GM21576 (cell line): ENCODE data around the gene HINT2.

ENCODE experiments used
- ATAC-seq: cut with Tn5 transposase; IDR thresholded peaks from one replicate; pipeline ENCODE4 v1.9.1; 2021; ENCODE audit warnings: mild to moderate bottlenecking, moderate library complexity; ENCODE audit not compliant: unreplicated experiment

Gene HINT2

DNA sequence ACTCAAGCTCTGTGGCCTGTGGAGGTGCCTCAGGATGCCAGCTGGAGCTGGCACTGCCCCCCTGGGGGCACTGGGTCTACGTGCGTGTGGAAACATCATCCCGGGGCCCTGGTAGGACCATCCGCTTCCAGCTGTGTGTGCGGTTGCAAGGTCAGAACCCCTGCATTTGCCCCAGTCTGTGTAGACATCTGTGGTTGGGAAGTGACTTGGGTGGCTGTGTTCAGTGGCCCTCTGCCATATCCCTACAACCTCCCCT, 26.7 kb upstream of the HINT2 start:
- no peak for ATAC-seq

- ATAC-seq, result no peak
Observed at GRCh38 chr9:35840881-35841644, 26.2 kb upstream of the HINT2 start.

GRCh38 chr9:35839926-35840325, 25.1 kb upstream of the HINT2 start:
- no peak for ATAC-seq

GRCh38 chr9:35836595-35836994, 21.8 kb upstream of the HINT2 start:
- ATAC-seq, result no peak

GRCh38 chr9:35835766-35836165, 20.9 kb upstream of the HINT2 start:
- no peak for ATAC-seq

GRCh38 chr9:35835216-35835632, 20.4 kb upstream of the HINT2 start:
- no peak for ATAC-seq

DNA sequence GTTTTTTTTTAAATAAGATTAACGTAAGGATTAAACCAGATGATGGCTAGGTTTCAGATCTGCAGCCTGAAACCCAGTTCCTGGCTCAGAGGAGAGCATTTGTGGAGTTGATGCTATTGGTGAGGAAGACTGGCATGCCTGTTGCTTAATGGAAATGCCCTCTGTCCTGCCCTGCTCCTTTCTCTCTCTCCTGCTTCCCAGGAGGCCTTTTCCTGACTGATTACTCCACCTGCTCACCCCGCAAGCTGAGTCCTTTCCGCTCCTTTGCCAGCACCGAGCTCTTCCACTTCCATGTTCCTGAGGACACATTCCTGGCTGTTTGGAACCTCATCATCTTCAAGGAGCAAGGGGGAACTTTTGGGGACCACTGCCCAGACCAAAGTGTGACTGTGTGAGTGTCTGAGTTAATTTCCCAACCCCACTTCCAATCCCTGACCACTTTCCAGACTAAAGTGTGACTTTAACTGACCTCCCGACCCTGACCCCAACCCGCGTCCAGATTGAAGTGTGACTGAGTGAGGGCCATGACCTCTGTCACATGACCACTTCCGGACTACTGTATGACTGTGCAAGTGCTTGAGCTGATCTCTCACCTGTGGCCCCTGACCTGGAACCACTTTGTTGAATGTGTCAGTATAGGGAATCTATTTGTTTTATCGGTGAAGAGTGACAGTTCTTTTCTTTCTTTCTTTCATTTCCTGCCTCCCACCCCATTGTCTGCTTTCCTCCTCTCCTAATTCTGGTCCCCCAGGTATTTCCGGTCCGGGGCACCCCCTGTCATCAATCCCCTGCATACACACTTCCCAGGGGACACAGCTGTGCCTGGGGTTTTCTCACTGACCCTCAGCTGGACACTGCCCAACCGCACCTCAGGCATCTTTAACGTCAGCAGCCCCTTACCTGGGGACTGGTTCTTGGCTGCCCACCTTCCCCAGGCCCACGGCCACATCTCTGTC, 19.7 kb upstream of the HINT2 start:
- no peak for ATAC-seq

DNA sequence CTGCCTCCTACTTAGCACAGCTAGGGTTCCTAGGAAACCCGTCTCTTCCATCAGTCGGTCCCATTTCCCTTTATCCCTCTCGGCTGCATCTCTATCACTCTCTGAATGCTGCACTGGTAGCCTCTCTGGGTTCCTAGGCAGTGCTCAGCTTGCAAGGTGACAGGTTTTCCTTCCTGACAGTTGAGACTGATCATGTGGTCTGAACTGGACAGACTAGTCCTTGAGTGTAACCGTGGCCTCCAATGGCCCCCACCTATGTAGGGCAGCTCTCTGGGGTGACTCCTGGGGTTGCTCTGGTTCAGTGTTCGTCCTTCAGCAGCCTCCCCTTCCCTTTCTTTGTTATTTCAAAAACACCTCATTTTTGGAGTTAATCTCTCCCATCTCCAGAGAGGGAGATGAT, 18.0 kb upstream of the HINT2 start:
- ATAC-seq, result no peak

DNA sequence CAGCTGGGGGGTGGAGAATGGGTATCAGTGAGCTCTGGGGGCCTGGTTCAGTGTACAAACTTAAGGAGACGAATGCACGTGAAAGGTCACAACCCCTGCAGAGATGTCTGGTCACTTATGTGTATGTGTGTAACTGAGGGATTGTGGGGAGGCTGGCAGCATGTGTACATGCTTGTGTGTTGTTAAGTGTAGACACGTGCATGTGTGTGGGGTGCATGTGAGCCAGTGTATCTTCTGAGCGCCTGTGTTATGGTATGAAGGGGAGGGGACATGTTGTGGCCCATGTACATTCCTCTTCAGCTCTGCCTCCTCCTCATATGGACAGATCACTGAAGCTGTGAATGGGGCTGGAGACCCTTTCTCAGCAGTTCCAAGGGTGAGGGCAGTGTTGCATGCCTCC, 16.2 kb upstream of the HINT2 start:
- no peak for ATAC-seq

GRCh38 chr9:35829764-35830096, 14.9 kb upstream of the HINT2 start:
- ATAC-seq, result no peak

GRCh38 chr9:35829084-35829763, 14.4 kb upstream of the HINT2 start, which contains the start of gene TMEM8B:
Gene TMEM8B (plus strand): TSS chr9:35829228. CDS start chr9:35829448, 220 bp downstream.
- peak; percentile 77 for ATAC-seq

DNA sequence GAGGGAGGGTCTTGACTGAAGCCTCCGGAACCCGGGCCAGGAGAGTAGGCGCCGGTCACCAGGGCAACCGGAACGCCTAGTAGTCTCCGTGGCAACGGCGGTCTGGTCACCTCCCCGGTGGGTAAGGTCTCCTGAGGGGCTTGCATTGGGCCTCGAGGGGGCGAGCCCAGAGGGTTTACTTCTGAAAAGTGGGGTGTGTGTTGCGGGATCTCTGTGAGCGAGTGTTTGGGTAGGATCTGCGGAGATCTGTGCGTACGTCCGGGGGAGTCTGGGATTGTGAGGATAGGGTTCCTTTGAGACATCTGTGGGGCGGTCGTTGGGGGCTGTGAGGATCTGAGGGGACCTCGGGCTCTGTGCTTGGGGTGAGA, 13.9 kb upstream of the HINT2 start, which contains the start of gene FAM221B:
TSS of gene FAM221B (minus strand) at position 17 of the 368 bp plus-strand sequence. CDS start 2,571 bp downstream, outside the sequence.
- no peak for ATAC-seq

- no peak for ATAC-seq
Observed at GRCh38 chr9:35827486-35827885, 12.6 kb upstream of the HINT2 start.

DNA sequence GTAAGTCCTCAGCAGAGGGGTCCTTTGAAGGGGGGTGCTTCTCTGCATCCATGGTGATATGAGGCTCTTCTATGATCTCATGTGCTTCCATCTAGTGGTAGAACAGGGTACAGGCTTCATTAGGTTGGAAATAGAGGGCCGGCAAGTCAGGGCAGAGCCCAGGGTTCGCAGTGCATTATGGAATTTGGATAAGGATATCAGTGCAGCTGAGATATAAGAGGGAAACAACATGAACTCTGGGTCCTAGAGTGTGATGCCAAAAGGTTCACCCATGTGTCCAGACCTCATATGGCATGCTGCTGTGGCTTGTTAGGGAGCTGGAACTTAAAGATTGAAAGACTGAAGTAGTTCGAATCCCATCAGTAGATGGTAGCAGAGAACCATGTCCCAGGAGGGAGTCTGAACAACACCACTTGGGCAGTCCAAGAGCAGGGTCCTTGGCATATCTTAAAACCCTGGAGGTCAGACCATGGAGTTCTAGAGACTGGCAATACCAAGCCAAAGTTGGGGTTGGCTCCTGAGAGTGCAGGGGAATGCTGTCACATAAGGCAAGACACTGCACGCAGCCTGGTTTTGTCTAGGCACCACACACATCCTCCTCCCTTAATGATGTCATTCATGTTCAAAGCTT, 11.3 kb upstream of the HINT2 start:
- ATAC-seq, result peak; percentile 43

DNA sequence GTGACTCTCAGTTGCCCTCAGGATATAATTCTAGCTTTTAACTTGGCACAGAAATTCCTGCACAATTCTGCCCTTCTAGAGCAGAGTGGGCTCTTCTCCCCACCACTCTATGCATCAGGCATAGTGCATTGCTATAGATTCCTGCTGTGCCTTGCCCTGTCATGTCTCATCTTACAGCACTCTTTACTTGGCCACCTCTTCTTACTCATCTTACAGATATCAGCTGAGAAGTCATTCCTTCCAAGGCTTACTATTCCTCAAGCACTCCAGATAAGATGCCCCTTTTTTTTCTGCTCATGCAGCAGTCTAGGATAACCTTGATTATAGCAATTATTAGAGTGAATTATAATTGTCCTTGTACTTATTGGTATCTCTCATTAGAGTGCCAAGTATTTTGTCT, 8.1 kb upstream of the HINT2 start:
- ATAC-seq, result no peak

DNA sequence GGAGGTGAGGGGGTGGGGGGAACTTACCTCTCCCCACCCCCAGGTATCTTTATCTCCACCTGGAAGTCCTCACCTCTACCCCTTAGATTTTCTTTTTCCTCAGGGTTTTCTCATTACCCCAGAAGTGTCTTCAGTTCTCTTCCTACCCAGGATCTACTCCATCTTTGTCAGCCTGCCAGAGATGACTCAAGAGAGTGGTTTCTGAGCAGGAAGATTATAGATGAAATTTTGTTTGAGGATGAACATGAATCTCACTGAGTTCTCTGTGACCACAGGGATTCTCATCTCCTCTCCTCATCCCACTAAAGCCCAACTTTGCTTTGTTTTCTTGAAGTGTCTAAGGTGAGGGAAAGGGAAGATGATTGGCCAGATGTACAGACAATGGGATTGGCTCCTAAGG, 5.2 kb upstream of the HINT2 start:
- ATAC-seq, result no peak

- no peak for ATAC-seq
Observed at GRCh38 chr9:35818341-35818740, 3.5 kb upstream of the HINT2 start.

DNA sequence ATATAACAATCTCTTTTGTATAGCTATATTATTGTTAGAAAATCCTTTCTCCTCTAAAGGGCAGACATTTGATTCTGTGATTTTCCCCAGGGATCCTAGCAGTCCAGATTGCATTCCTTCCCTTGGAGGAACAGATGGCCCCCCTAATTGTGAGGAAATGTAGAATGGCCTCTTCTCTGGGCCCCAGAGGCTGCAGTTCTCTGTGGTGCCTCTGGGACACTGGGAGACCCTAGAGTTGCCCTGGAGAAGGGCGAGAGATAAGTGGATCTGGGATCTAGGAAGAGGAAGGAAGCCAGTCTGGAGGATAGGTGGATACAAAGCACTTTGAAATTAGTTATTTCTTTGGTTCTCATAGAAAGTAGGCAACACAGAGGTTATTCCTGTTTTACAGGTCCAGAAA, 1.9 kb upstream of the HINT2 start:
- no peak for ATAC-seq

- ATAC-seq, result peak; percentile 23
Observed at GRCh38 chr9:35814106-35814840, 569 bp downstream of the HINT2 start.

DNA sequence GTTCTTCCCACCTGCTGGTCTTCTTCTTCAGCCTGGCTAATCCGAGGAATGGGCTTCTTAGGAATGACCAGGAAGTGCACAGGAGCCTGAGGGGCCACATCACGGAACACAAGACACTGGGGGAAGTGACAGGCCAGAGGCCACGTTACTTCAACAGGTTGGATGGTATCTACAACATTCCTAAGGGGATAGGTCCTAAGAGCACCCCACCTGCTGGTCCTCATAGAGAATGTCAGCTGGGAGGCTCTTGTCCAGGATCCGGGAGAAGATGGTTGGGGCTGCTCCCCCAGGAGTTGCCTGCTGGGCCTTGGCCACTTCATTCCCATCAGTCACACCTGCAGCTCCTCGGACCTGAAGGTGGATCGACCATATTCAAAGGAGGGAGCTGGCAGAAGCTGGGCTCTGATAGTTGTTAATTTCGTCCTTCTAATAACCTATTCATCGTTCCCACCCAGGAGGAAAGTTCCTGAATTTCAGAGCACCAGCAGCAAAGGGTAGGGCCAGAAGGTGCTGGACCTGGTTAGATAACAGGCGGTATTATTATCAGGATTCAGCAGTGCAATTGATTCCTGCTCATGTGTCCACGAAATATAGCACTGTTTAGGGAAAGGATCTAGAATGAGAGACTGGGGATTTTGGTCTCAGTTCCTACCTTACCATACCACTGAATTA, 1.3 kb downstream of the HINT2 start:
- ATAC-seq, result no peak
